ENCODE results near the gene ZNF100. TPM values are rescaled to one million over a fixed set of nuclear protein-coding genes. Genes with fewer than 3 reads are reported as not detected.

The ZNF100 gene
- total RNA-seq, 1 experiment from 2014 or later: 30.7 TPM

DNA sequence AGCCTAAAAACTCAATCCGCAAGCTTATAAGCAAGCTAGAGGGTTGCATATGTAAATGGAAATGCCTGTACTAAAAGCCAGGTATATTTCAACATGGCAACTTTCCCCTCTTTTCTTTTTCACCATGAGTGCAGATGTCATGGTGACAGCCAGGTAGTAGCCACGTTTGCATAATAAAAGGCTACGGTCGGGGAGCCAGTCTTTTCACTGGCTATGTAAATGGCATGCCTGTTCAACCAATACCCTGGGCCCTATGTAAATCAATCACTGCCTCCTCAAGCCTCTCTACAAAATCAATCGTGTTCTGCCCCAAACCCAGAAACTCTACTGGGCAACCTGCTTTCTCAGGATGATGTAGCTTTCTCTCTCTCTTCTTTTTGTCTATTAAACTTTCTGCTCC is 87.4 kb downstream of the ZNF100 start:
- Mint-ChIP-seq H3K9me3 (peaks cover 51 to 62% of the 10 kb centered on the region in 2 experiments), H3K27ac (no peak overlapping the region), H3K36me3 (ENCODE audit: insufficient read depth in 1 of 3, low read depth in 3 of 3) (peaks cover 11 to 22% (median 16%) of the 10 kb centered on the region in 3 experiments), H3K27me3 (ENCODE audit: low read depth) (peaks cover 1% of the 10 kb centered on the region; the same call in 1 of the 2 replicates), H3K4me3 (no peak overlapping the region), H3K4me1 (peaks cover 4 to 7% of the 10 kb centered on the region in 2 experiments)
- no peak overlapping the region for H3T11ph ChIP-seq (ENCODE audit: low read length)
- WGBS (ENCODE audit: extremely low coverage, insufficient read length, low lambda C conversion rate): no CpG with 5 or more reads among the region's 5 CpGs
- no peak overlapping the region for H4K8ac ChIP-seq (replicated peaks; ENCODE audit: insufficient read length, low read depth, low read length)
- no peak overlapping the region for H3K18ac ChIP-seq (ENCODE audit: insufficient read length, low read depth, low read length)
- no peak overlapping the region for H2BK12ac ChIP-seq (ENCODE audit: insufficient read length, low read depth, low read length)
- no peak overlapping the region for H2BK15ac ChIP-seq (ENCODE audit: low read depth, low read length)
- H3K79me1 ChIP-seq (ENCODE audit: insufficient read depth, low read depth, low read length, poor library complexity, severe bottlenecking): no peaks in the 10 kb centered on the region
- H3K23ac ChIP-seq (ENCODE audit: insufficient read length, low read depth, low read length): no peak overlapping the region
- TF ChIP-seq, protein P1, sequence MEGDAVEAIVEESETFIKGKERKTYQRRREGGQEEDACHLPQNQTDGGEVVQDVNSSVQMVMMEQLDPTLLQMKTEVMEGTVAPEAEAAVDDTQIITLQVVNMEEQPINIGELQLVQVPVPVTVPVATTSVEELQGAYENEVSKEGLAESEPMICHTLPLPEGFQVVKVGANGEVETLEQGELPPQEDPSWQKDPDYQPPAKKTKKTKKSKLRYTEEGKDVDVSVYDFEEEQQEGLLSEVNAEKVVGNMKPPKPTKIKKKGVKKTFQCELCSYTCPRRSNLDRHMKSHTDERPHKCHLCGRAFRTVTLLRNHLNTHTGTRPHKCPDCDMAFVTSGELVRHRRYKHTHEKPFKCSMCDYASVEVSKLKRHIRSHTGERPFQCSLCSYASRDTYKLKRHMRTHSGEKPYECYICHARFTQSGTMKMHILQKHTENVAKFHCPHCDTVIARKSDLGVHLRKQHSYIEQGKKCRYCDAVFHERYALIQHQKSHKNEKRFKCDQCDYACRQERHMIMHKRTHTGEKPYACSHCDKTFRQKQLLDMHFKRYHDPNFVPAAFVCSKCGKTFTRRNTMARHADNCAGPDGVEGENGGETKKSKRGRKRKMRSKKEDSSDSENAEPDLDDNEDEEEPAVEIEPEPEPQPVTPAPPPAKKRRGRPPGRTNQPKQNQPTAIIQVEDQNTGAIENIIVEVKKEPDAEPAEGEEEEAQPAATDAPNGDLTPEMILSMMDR (conservative IDR thresholded peaks at IDR 0.05): no peak
- no peak overlapping the region for H4K5ac ChIP-seq (ENCODE audit: insufficient read length, low read depth, low read length)
- H3K4me2 ChIP-seq (ENCODE audit: insufficient read depth, insufficient read length, low read length): no peak overlapping the region
- no peak overlapping the region for H3K4ac ChIP-seq (ENCODE audit: low read depth, low read length)
- H2AFZ ChIP-seq (ENCODE audit: low read length): no peak overlapping the region
- no peaks in the 10 kb centered on the region for H3K4me1 ChIP-seq (ENCODE audit: insufficient read depth, low read length)
- H2AK5ac ChIP-seq (ENCODE audit: insufficient read length, low read length): no peak overlapping the region
- H3K9ac ChIP-seq (ENCODE audit: extremely low read depth, insufficient read length, low read length): no peak overlapping the region
- H2BK20ac ChIP-seq (ENCODE audit: low read depth, low read length, poor library complexity, severe bottlenecking): no peak overlapping the region
- no peak overlapping the region for H3K56ac ChIP-seq (ENCODE audit: insufficient read length, low read depth, low read length)
- no peaks in the 10 kb centered on the region for H3K23me2 ChIP-seq (ENCODE audit: insufficient read length, low read depth, low read length, poor library complexity, severe bottlenecking)
- no peak overlapping the region for H3K14ac ChIP-seq (ENCODE audit: insufficient read depth, low read length)
- no peaks in the 10 kb centered on the region for H3K79me2 ChIP-seq (ENCODE audit: insufficient read depth, low read length)
- H2BK120ac ChIP-seq (ENCODE audit: low read depth, low read length, poor library complexity, severe bottlenecking): no peak overlapping the region
- H4K91ac ChIP-seq (ENCODE audit: insufficient read length, low read depth, low read length): no peak overlapping the region
- no peak overlapping the region for H3K27ac ChIP-seq (ENCODE audit: insufficient read length, low read depth, low read length)
- H3K27me3 ChIP-seq (ENCODE audit: insufficient read depth, low read length): no peaks in the 10 kb centered on the region
- no peak for DNase-seq
- H2BK5ac ChIP-seq (ENCODE audit: insufficient read length, low read length): no peak overlapping the region
- H3K9me3 ChIP-seq (ENCODE audit: control insufficient read depth, low read depth, low read length): peaks cover 26% of the 10 kb centered on the region
- H4K20me1 ChIP-seq (ENCODE audit: control insufficient read depth, insufficient read depth, insufficient read length): no peaks in the 10 kb centered on the region

Measured in H9 (cell line).